IMR-90 (cell line): ENCODE data around the gene GUCY2D. TPM values are rescaled to one million over a fixed set of nuclear protein-coding genes. Genes with fewer than 3 reads are reported as not detected.
"Not testable (repeated sequence)": the region's sequence is repeated elsewhere in the genome, so short reads cannot be mapped to it uniquely, and the experiment has no call there.

Experiments used
- ATAC-seq: fragments of 200-7000 bp; cut with Tn5 transposase; 2 replicates; pipeline ENCODE4 v1.9.1; 2020; ENCODE audit warnings: low read depth, mild to moderate bottlenecking, moderate library complexity
- Bru-seq: library from RNA; stranded (reverse); fragments of 400-500 nt; gene quantifications from one replicate; lab custom pipeline; 2021; lab: Mats Ljungman, UMichigan
- BruChase-seq, 2 experiments: library from RNA; stranded (reverse); fragments of 400-500 nt; gene quantifications; one replicate each; lab custom pipeline; 2021; lab: Mats Ljungman, UMichigan
- BruUV-seq: library from RNA; stranded (reverse); fragments of 400-500 nt; replicated peaks from 2 replicates; lab custom pipeline; 2021; lab: Mats Ljungman, UMichigan
- CTCF ChIA-PET: fragments of 300-600 bp; formaldehyde crosslinking; extraction: SDS; loops from one replicate; lab custom pipeline; 2021; ENCODE audit warnings: antibody characterized with exemption; lab: Yijun Ruan, JAX
- POLR2A ChIA-PET: fragments of 300-600 bp; sonication (Branson Sonifier 250); formaldehyde crosslinking; loops from one replicate; lab custom pipeline; 2022; ENCODE audit warnings: antibody characterized with exemption; ENCODE audit not compliant: unreplicated experiment; lab: Charles Lee
- DNase-seq: peaks from one replicate; pipeline ENCODE4 v3.0.0; 2013
- H2AFZ ChIP-seq: replicated peaks from 2 replicates; pipeline ENCODE3; 2013; ENCODE audit warnings: low read length, mild to moderate bottlenecking; ENCODE audit not compliant: poor library complexity
- H2AK5ac ChIP-seq: 2 replicates; pipeline ENCODE4 v1.6.1; 2013; ENCODE audit warnings: low read depth, low read length, inconsistent platforms
- H2AK9ac ChIP-seq: replicated peaks from 2 replicates; pipeline ENCODE3; 2013; ENCODE audit warnings: mild to moderate bottlenecking, low read depth, low read length, moderate library complexity; ENCODE audit not compliant: poor library complexity
- H2BK120ac ChIP-seq: 2 replicates; pipeline ENCODE4 v1.6.1; 2013; ENCODE audit warnings: low read depth, low read length, inconsistent platforms
- H2BK15ac ChIP-seq: 3 replicates; pipeline ENCODE4 v1.6.1; 2013; ENCODE audit warnings: low read depth, low read length, inconsistent platforms
- H2BK20ac ChIP-seq: 2 replicates; pipeline ENCODE4 v1.6.1; 2013; ENCODE audit warnings: low read depth, mild to moderate bottlenecking, inconsistent platforms, low read length, moderate library complexity
- H2BK5ac ChIP-seq: 2 replicates; pipeline ENCODE4 v1.6.1; 2013; ENCODE audit warnings: mild to moderate bottlenecking, low read depth, low read length, inconsistent platforms; ENCODE audit not compliant: poor library complexity, severe bottlenecking
- H3K14ac ChIP-seq: replicated peaks from 2 replicates; pipeline ENCODE4 v1.6.1; 2013; ENCODE audit warnings: low read depth, low read length, inconsistent platforms
- H3K18ac ChIP-seq: 2 replicates; pipeline ENCODE4 v1.6.1; 2013; ENCODE audit warnings: low read depth, low read length, control low read depth
- H3K23ac ChIP-seq: 2 replicates; pipeline ENCODE4 v1.6.1; 2013; ENCODE audit warnings: low read depth, low read length, inconsistent platforms
- H3K27ac ChIP-seq: 2 replicates; pipeline ENCODE4 v1.5.1; 2013; ENCODE audit warnings: mild to moderate bottlenecking, control low read depth, low read length; ENCODE audit not compliant: insufficient read depth
- H3K27me3 ChIP-seq: 2 replicates; pipeline ENCODE4 v1.6.1; 2013; ENCODE audit warnings: low read length; ENCODE audit not compliant: control insufficient read depth, insufficient read depth
- H3K36me3 ChIP-seq: 2 replicates; pipeline ENCODE4 v1.6.1; 2013; ENCODE audit warnings: low read length, mixed read lengths; ENCODE audit not compliant: control insufficient read depth, insufficient read depth
- H3K4ac ChIP-seq: 2 replicates; pipeline ENCODE4 v1.6.1; 2013; ENCODE audit warnings: low read depth, low read length, inconsistent platforms
- H3K4me1 ChIP-seq: 2 replicates; pipeline ENCODE4 v1.6.1; 2013; ENCODE audit warnings: low read length, mixed read lengths; ENCODE audit not compliant: control insufficient read depth, insufficient read depth
- H3K4me2 ChIP-seq: 2 replicates; pipeline ENCODE4 v1.6.1; 2013; ENCODE audit warnings: low read depth, mild to moderate bottlenecking, control low read depth, low read length, moderate library complexity
- H3K4me3 ChIP-seq: 2 replicates; pipeline ENCODE4 v1.5.1; 2013; ENCODE audit warnings: low read depth, mild to moderate bottlenecking, control low read depth, low read length, moderate library complexity; ENCODE audit not compliant: insufficient read depth
- H3K56ac ChIP-seq: 2 replicates; pipeline ENCODE4 v1.6.1; 2013; ENCODE audit warnings: low read length, inconsistent platforms; ENCODE audit not compliant: insufficient read depth; ENCODE audit errors: extremely low read depth
- H3K79me1 ChIP-seq, 2 experiments: 2 replicates each; pipeline ENCODE4 v1.6.1; 2013; ENCODE audit warnings: low read length in 2 of 2, inconsistent platforms in 1 of 2, low read depth in 1 of 2
- H3K9ac ChIP-seq: 2 replicates; pipeline ENCODE4 v1.6.1; 2013; ENCODE audit warnings: low read depth, low read length, control low read depth
- H3K9me1 ChIP-seq: 2 replicates; pipeline ENCODE4 v1.6.1; 2013; ENCODE audit warnings: low read length, inconsistent platforms; ENCODE audit not compliant: insufficient read depth
- H3K9me3 ChIP-seq: 2 replicates; pipeline ENCODE4 v1.6.1; 2013; ENCODE audit warnings: low read length; ENCODE audit not compliant: control insufficient read depth, insufficient read depth
- H4K20me1 ChIP-seq: 2 replicates; pipeline ENCODE4 v1.6.1; 2013; ENCODE audit warnings: low read length, inconsistent platforms; ENCODE audit not compliant: insufficient read depth
- H4K5ac ChIP-seq: 2 replicates; pipeline ENCODE4 v1.6.1; 2013; ENCODE audit warnings: mild to moderate bottlenecking, low read depth, low read length, control low read depth
- H4K8ac ChIP-seq, 2 experiments: 2 replicates each; pipeline ENCODE4 v1.6.1; 2013; ENCODE audit warnings: low read depth in 2 of 2, low read length in 2 of 2, control low read depth in 1 of 2, inconsistent platforms in 1 of 2
- H4K91ac ChIP-seq: 2 replicates; pipeline ENCODE4 v1.6.1; 2013; ENCODE audit warnings: low read depth, low read length, inconsistent platforms; ENCODE audit not compliant: insufficient read depth
- BHLHE40 ChIP-seq: fragments of 150-350 bp; IDR thresholded peaks from 2 replicates; pipeline ENCODE4 v1.6.1; 2016; ENCODE audit warnings: mild to moderate bottlenecking, low read depth, low read length
- CHD1 ChIP-seq: IDR thresholded peaks from 2 replicates; pipeline ENCODE4 v1.6.1; 2012; ENCODE audit warnings: low read depth, low read length, improper control_type of control experiment
- FOS ChIP-seq: fragments of 150-350 bp; IDR thresholded peaks from 2 replicates; pipeline ENCODE4 v1.6.1; 2016; ENCODE audit warnings: low read depth, low read length
- MXI1 ChIP-seq: IDR thresholded peaks from 2 replicates; pipeline ENCODE4 v1.6.1; 2012; ENCODE audit warnings: low read depth, mild to moderate bottlenecking, low read length, moderate library complexity, borderline replicate concordance
- NFE2L2 ChIP-seq: fragments of 150-350 bp; IDR thresholded peaks from 2 replicates; pipeline ENCODE4 v1.6.1; 2016; ENCODE audit warnings: low read depth, mild to moderate bottlenecking, low read length
- POLR2A ChIP-seq: IDR thresholded peaks from 2 replicates; pipeline ENCODE4 v1.6.1; 2012; ENCODE audit warnings: mild to moderate bottlenecking, low read depth, low read length
- RAD21 ChIP-seq: IDR thresholded peaks from 2 replicates; pipeline ENCODE4 v1.6.1; 2012; ENCODE audit warnings: low read length, improper control_type of control experiment
- SMC3 ChIP-seq: fragments of 150-350 bp; IDR thresholded peaks from 2 replicates; pipeline ENCODE4 v1.6.1; 2016; ENCODE audit warnings: low read depth, mild to moderate bottlenecking, antibody characterized with exemption, low read length, moderate library complexity
- WGBS, 2 experiments: methylation state at CpG; one replicate each; pipeline versions ENCODE4 v1.1.5 to v1.1.7; 2013; ENCODE audit warnings: missing lambda C conversion rate in 2 of 2; ENCODE audit not compliant: insufficient read length in 1 of 2; ENCODE audit errors: extremely low coverage in 2 of 2; 5-methylcytosine and 5-hydroxymethylcytosine counted together
- dilution Hi-C: fragments of 300-500 bp; cut with HindIII; formaldehyde crosslinking; loops from one replicate; pipeline ENCODE4 v1.14.3; 2018; ENCODE audit warnings: low sequenced_read_pairs; ENCODE audit not compliant: unreplicated experiment
- in situ Hi-C: fragments of 300-500 bp; cut with MboI; formaldehyde crosslinking; loops from 3 replicates; pipeline ENCODE4 v1.14.3; 2019; ENCODE audit warnings: low sequenced_read_pairs, inconsistent platforms, mixed read lengths
- intact Hi-C: fragments of 100-400 bp; cut with micrococcal nuclease; formaldehyde crosslinking; loops from 2 replicates; pipeline ENCODE4 v1.10.0; 2022
- long read RNA-seq: library from polyadenylated mRNA; unstranded; transcript quantifications from one replicate; pipeline ENCODE4 v2.0.0, GENCODE V29; 2021; ENCODE audit not compliant: unreplicated experiment
- polyA plus RNA-seq, 3 experiments: library from polyadenylated mRNA; depleted of rRNA; stranded (reverse); fragments of >200 nt; gene quantifications; 2 replicates each; pipeline ENCODE4 v1.2.3, GENCODE V29; 2012; ENCODE audit warnings: low replicate concordance in 1 of 3
- total RNA-seq: library from RNA; depleted of rRNA; stranded (reverse); fragments of >200 nt; gene quantifications from 2 replicates; pipeline ENCODE4 v1.2.3, GENCODE V29; 2012; rRNA removed

GUCY2D gene
- not detected in 2 replicates for total RNA-seq
- polyA plus RNA-seq (2012; rRNA removed), result 0.03 TPM in 1 of 2 replicates, not detected in the other
- polyA plus RNA-seq (2012; cell fraction: cytosol; rRNA removed), result not detected in 2 replicates
- not detected in 2 replicates for polyA plus RNA-seq (2012; cell fraction: nucleus; rRNA removed; ENCODE audit: low replicate concordance)
- not detected for Bru-seq, nascent RNA
- percentile 5 among the genes with signal in this experiment for BruChase-seq, experiment 1, labeled RNA remaining after a 6-hour chase
- percentile 0 among the genes with signal in this experiment for BruChase-seq, experiment 2, labeled RNA remaining after a 2-hour chase
- long read RNA-seq, result 0 reads

DNA sequence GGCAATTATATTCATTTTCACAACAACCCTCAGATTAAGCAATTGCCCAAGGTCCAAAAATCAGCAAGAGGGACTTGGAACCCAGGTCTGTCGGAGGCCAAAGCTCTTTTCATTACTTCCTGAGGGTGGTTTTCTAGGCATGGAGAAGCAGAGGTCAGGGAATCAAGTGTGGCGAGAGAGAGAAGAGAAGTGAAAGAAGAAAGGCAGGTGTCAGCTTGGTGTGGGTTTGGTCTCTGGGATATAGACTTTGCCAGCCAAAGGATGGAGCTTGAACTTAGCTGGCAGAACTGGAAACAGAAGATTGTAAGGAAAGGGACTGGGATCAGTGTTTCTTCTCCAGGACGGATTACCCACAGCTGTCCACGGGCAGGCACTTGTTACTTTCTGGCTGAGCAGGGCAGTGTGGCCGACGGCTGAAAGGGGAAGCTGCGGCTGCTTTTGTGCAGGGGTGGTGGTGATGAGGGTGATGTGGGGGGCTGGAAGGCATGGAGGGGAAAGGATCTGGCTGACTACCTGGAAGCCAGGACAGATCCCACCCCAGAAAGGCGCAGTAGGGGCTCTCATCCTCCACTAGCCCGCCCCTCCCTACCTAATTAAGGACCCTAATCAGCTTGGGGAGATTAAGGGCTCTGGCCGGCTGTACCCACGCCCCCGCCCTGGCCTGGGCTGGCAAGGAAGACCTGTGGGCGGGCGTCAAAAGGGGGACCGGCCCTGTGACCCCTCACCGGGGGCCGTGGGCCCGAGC lies at the start of gene GUCY2D:
Gene GUCY2D, plus strand, starts transcription at position 640 of the 745 bp plus-strand sequence. CDS start 433 bp downstream, outside the sequence.
- H3K9ac ChIP-seq, result no peak within 1 kb of the TSS
- H3K27ac ChIP-seq, result no peak within 1 kb of the TSS
- intact Hi-C loops, result no loop called here
- no peak within 1 kb of the TSS for H4K5ac ChIP-seq
- H3K18ac ChIP-seq, result no peak within 1 kb of the TSS
- no peak within 1 kb of the TSS for H3K4me3 ChIP-seq
- H2AFZ ChIP-seq, result peak within 1 kb of the TSS; percentile 72
- 0 out of 2 replicates have a peak, but pooled peaks cover 5% of the 10 kb centered on the region for H4K20me1 ChIP-seq
- no TSS peak for BruUV-seq
- no peak within 1 kb of the TSS for H2AK9ac ChIP-seq
- H2BK5ac ChIP-seq, result no peak within 1 kb of the TSS
- no peak within 1 kb of the TSS for H3K23ac ChIP-seq
- H4K91ac ChIP-seq, result no peak within 1 kb of the TSS
- H3K79me1 ChIP-seq, result no peaks in the 10 kb centered on the region
- TF ChIP-seq FOS, result no peak
- TF ChIP-seq SMC3, result no peak
- no peak for TF ChIP-seq NFE2L2
- TF ChIP-seq MXI1, result no peak
- TF ChIP-seq RAD21, result no peak
- TF ChIP-seq CHD1, result no peak
- TF ChIP-seq BHLHE40, result no peak
- TF ChIP-seq POLR2A, result no peak
- no peak for ATAC-seq
- dilution Hi-C loops, result no loop called here
- no peaks in the 10 kb centered on the region for H3K9me3 ChIP-seq
- in situ Hi-C loops, result no loop called here
- no peaks in the 10 kb centered on the region for H3K36me3 ChIP-seq
- no peak within 1 kb of the TSS for H2AK5ac ChIP-seq
- WGBS, 2 experiments, result 13% methylated on average over 3 of the region's 18 CpGs; no CpG with 5 or more reads in 1 of the 2 experiments
- peaks cover 48% of the 10 kb centered on the region for H3K27me3 ChIP-seq
- no peak within 1 kb of the TSS for H3K14ac ChIP-seq
- 0 out of 2 replicates have a peak, but pooled peaks cover 5% of the 10 kb centered on the region for H3K9me1 ChIP-seq
- H2BK120ac ChIP-seq, result no peak within 1 kb of the TSS
- H3K4ac ChIP-seq, result no peak within 1 kb of the TSS
- ChIA-PET CTCF (interaction anchor here (0.7 kb wide), 1 partner anchor 9 kb away, joined by 3 read pairs; no protein-coding TSS in a partner anchor), POLR2A (no interaction called here)
- no peak within 1 kb of the TSS for H4K8ac ChIP-seq
- H3K4me2 ChIP-seq, result no peak within 1 kb of the TSS
- no peak within 1 kb of the TSS for H2BK20ac ChIP-seq
- no peak within 1 kb of the TSS for H2BK15ac ChIP-seq
- H3K4me1 ChIP-seq, result peaks cover 4% of the 10 kb centered on the region; the same call in 1 of the 2 replicates
- no peak for DNase-seq
- no peak within 1 kb of the TSS for H3K56ac ChIP-seq

DNA sequence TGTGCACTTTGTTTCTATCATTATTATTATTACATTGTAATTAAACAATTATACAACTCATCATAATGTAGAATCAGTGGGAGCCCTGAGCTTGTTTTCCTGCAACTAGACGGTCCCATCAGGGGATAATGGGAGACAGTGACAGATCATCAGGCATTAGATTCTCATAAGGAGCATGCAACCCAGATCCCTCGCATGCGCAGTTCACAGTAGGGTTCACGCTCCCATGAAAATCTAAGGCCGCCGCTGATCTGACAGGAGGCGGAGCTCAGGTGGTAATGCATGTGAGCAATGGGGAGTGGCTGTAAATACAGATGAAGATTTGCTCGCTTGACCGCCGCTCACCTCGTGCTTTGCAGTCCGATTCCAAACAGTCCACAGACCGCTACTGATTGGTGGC lies 49.1 kb upstream of the GUCY2D start:
- H3K9me3 ChIP-seq, H4K5ac ChIP-seq, ATAC-seq, DNase-seq, H2AK9ac ChIP-seq, H3K4me2 ChIP-seq, H3K23ac ChIP-seq, H3K27ac ChIP-seq, H3K9ac ChIP-seq, H3K4me3 ChIP-seq, H4K8ac ChIP-seq, H3K14ac ChIP-seq, H2BK120ac ChIP-seq, H2BK20ac ChIP-seq, in situ Hi-C loops, H3K36me3 ChIP-seq, H3K27me3 ChIP-seq, H3K4ac ChIP-seq, H2BK15ac ChIP-seq, POLR2A ChIA-PET, H3K18ac ChIP-seq, H3K79me1 ChIP-seq, H2AK5ac ChIP-seq, BruUV-seq, H3K4me1 ChIP-seq, CTCF ChIA-PET, intact Hi-C loops, H3K56ac ChIP-seq, H2BK5ac ChIP-seq, H4K20me1 ChIP-seq, H4K91ac ChIP-seq, H3K9me1 ChIP-seq, H2AFZ ChIP-seq, dilution Hi-C loops: not testable (repeated sequence)
- 94% methylated on average over 6 of the region's 13 CpGs; no CpG with 5 or more reads in 1 of the 2 experiments for WGBS, 2 experiments
